Bronchial epithelial cell (primary cell): ENCODE measurements around the gene YKT6. TPM values are rescaled to one million over a fixed set of nuclear protein-coding genes. Genes with fewer than 3 reads are reported as not detected.
"Not testable (repeated sequence)": the region's sequence is repeated elsewhere in the genome, so short reads cannot be mapped to it uniquely, and the experiment has no call there.

Experiments used
- DNase-seq: peaks from one replicate; pipeline ENCODE4 v3.0.0-alpha.2; 2010; ENCODE audit warnings: low read depth
- FAIRE-seq: peaks from 2 replicates; lab custom pipeline; 2011; peaks lifted over from hg19 to GRCh38; lab: Jason Lieb, UNC
- H3K27me3 ChIP-seq: 2 replicates; pipeline ENCODE4 v1.5.1; 2011; ENCODE audit warnings: low read length; ENCODE audit not compliant: control insufficient read depth, insufficient read depth
- H3K36me3 ChIP-seq: 2 replicates; pipeline ENCODE4 v1.5.1; 2011; ENCODE audit warnings: low read length; ENCODE audit not compliant: control insufficient read depth, insufficient read depth
- H3K4me3 ChIP-seq: 2 replicates; pipeline ENCODE4 v1.5.1; 2011; ENCODE audit warnings: mild to moderate bottlenecking, low read depth, low read length, control low read depth
- total RNA-seq: library from RNA; depleted of rRNA; stranded (reverse); fragments of >200 nt; gene quantifications from 2 replicates; pipeline ENCODE4 v1.2.1, GENCODE V29; 2014
- TF ChIP-seq, protein P1 (sequence below): IDR thresholded peaks from 2 replicates; pipeline ENCODE4 v1.5.1; 2011; ENCODE audit warnings: mild to moderate bottlenecking, moderate library complexity, low read length, control low read depth, inconsistent platforms; ENCODE audit not compliant: insufficient read depth, severe bottlenecking

YKT6 gene
- total RNA-seq, 1 donor from 2014 or later = 74.5 TPM

DNA sequence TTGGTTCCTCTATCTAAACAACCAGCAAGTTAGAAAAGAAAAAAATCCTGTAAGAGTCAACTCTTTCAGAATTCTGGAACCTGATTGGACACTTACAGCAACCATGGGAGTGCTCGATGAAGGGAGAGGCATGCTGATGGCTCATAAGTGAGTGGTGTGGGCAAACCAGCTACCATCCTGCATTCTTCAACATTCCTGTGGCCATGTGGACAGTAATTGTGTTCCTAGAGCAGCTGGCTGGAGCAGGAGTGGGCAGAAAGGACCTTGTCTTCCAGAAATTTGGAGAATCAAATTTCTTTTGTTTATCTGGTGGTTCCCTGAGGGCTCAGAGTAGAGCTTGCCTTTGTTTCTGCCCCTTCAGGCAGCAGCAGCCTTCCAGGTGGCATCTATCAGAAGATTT, 37.2 kb upstream of the YKT6 start:
- H3K4me3 ChIP-seq = no peak overlapping the region
- no peaks in the 10 kb centered on the region for H3K27me3 ChIP-seq
- TF ChIP-seq, protein P1, sequence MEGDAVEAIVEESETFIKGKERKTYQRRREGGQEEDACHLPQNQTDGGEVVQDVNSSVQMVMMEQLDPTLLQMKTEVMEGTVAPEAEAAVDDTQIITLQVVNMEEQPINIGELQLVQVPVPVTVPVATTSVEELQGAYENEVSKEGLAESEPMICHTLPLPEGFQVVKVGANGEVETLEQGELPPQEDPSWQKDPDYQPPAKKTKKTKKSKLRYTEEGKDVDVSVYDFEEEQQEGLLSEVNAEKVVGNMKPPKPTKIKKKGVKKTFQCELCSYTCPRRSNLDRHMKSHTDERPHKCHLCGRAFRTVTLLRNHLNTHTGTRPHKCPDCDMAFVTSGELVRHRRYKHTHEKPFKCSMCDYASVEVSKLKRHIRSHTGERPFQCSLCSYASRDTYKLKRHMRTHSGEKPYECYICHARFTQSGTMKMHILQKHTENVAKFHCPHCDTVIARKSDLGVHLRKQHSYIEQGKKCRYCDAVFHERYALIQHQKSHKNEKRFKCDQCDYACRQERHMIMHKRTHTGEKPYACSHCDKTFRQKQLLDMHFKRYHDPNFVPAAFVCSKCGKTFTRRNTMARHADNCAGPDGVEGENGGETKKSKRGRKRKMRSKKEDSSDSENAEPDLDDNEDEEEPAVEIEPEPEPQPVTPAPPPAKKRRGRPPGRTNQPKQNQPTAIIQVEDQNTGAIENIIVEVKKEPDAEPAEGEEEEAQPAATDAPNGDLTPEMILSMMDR = no peak
- peak; percentile 76 for DNase-seq
- FAIRE-seq = peak; percentile 79
- no peaks in the 10 kb centered on the region for H3K36me3 ChIP-seq

DNA sequence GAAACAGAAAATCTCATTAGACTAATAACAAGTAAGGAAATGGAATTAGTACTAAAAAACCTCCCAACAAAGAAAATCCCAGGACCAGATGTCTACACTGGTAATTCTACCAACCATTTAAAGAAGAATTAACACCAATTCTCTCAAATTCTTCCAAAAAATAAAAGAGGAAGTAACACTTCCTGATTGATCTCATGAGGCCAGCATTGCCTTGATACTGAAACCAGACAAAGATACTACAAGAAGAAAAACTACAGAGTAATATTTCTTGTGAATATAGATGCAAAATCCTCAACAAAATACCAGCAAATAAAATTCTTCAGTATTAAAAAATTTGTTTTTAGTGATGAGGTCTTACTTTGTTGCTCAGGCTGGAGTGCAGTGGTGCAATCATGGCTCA, 32.9 kb upstream of the YKT6 start:
- H3K27me3 ChIP-seq = no peaks in the 10 kb centered on the region
- no peak overlapping the region for H3K4me3 ChIP-seq
- TF ChIP-seq, protein P1 = no peak
- DNase-seq = no peak
- no peak for FAIRE-seq
- H3K36me3 ChIP-seq = no peaks in the 10 kb centered on the region

DNA sequence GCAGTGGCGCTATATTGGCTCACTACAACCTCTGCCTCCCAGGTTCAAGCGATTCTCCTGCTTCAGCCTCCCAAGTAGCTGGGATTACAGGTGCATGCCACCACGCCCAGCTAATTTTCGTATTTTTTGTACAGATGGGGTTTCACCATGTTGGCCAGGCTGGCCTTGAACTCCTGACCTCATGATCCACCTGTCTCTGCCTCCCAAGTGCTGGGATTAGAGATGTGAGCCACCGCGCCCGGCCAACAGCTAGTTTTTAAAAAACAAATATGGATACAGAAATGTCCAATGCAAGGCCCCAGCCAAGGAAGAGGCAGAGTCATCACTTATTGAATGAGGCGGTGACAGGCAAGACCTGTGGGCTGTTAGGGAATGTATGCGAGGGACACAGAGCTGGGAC, 28.9 kb upstream of the YKT6 start:
- not testable (repeated sequence) for FAIRE-seq, DNase-seq, H3K36me3 ChIP-seq, H3K27me3 ChIP-seq, H3K4me3 ChIP-seq

DNA sequence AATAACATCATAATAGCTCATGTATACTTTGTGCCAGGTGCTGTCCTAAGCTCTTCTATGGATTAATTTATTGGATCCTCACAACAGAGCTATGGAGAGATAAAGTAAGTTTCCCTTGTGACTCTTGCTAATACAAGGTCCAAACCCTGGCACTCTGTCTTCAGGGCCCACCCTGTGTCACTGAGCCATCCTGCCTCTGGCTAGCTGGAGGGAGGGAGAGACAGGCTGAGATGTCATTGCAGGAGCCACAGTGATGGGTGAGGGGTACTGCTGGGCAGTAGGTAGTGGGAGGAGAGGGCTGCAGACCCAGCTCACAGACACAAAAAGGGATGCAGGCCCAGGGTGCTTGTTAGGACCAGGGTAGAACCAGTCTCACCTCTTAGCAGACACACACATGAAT, 28.4 kb upstream of the YKT6 start:
- TF ChIP-seq, protein P1 = no peak
- Histone ChIP-seq H3K27me3 (peaks cover 2% of the 10 kb centered on the region), H3K36me3 (no peaks in the 10 kb centered on the region), H3K4me3 (no peak overlapping the region)
- no peak for DNase-seq
- no peak for FAIRE-seq

DNA sequence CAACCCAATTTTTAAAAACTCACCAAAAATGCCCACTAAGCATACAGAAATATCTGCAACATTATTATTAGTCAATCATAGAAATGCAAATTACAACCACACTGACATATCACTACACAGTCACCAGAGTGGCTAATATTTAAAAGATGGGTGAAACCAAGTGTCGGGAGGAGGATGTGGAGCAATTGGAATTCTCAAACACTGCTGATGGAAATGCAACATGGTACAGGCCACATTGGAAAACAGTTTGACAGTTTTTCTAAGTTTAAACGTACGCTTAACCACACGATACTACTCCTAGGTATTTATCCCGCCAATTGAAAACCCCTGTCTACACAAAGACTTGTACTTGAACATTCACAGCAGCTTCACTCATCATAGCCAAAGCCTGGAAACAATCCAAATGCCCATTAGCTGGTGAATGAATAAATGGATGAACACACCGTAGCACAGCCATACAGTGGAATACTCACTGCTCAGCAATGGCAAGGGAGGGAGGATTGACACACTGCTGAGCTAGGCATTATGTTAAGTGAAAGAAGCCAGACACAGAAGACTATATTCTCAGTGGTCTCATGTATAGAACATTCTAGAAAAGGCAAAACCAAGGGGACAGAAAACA, 27.9 kb upstream of the YKT6 start:
- Histone ChIP-seq H3K27me3 (peaks cover 2% of the 10 kb centered on the region), H3K4me3 (no peak overlapping the region), H3K36me3 (no peaks in the 10 kb centered on the region)
- TF ChIP-seq, protein P1 = no peak
- DNase-seq (peak; percentile 34), FAIRE-seq (peak; percentile 55)

DNA sequence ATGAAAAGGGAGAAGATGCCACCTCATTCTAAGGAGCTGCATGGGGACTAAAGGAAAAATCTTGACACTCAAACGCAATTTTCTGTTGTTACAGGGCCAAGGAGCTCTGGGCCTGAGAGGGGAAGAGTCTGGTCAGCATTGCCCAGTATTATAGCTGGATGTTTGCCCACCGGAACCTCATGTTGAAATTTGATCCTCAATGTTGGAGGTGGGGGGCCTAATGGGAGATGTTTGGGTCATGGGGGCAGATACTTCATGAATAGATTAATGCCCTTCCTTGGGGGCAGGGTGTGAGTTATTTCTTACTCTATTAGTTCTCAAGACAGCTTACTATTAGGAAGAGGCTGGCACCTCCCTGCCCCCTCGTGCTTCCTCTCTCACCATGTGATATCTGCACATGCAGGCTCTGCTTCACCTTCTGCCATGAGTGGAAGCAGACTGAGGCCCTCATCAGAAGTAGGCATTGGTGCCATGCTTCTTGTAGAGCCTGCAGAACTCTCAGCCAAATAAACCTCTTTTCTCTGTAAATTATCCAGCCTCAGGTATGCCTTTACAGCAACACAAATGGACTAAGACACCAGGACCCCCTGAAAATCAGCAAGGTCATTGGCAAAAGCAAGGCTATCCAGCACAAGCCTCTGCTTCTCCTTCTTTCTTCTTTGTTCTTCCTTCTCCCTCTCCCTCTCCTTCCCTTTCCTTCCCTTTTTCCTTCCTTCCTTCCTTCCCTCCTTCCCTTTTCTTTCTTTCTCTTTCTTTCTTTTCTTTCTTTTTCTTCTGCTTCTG, 26.7 kb upstream of the YKT6 start:
- Histone ChIP-seq H3K27me3 (peaks cover 2% of the 10 kb centered on the region), H3K4me3 (no peak overlapping the region), H3K36me3 (no peaks in the 10 kb centered on the region)
- TF ChIP-seq, protein P1 = no peak
- FAIRE-seq (no peak), DNase-seq (no peak)

DNA sequence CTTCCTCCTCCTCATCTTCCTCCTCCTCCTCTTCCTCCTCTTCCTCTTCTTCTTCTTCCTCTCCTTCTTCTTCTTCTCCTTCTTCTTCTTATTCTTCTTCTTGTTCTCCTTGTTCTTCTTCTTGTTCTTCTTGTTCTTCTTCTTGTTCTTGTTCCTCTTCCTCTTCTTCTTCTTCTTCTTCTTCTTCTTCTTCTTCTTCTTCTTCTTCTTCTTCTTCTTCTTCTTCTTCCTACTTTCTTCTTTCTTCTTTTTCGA, 26.2 kb upstream of the YKT6 start:
- H3K36me3 ChIP-seq, H3K4me3 ChIP-seq, FAIRE-seq, H3K27me3 ChIP-seq, DNase-seq: not testable (repeated sequence)
